ENCODE results near the gene DLG1. TPM values are rescaled to one million over a fixed set of nuclear protein-coding genes. Genes with fewer than 3 reads are reported as not detected.
"Not testable (repeated sequence)": the region's sequence is repeated elsewhere in the genome, so short reads cannot be mapped to it uniquely, and the experiment has no call there.

The DLG1 gene
- total and polyA plus RNA-seq, 12 donors = 20.7 to 97.4 (median 54.0) TPM

DNA sequence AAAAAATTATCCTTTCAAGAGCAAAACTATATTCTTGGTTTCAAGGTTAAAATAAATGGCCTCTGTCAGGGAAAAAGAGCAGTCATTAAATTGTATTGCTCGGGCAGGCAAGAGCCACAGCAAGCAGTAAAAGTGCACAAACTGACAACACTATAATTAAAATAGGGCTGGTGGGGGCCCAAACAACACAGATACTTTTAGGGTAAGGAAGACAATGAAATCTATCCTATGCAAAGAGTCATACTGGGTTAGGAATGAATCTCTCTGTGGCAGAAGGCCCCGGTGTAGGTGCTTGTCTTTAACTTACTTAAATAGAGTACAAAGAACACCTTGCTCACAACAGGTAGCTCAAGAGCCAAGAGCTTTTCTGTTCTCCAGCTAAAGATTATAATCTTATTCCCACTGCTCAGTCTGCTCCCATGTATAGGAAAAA lies 94.7 kb downstream of the DLG1 start:
- ATAC-seq (no peak), DNase-seq (no peak)
- intact Hi-C loops (cut with DNase I) = no loop called here
- no peaks in the 10 kb centered on the region for H3K9me3 ChIP-seq
- 89% methylated on average over 2 of the region's 2 CpGs for WGBS, 2 donors
- H3K27me3 ChIP-seq = no peaks in the 10 kb centered on the region
- no peak overlapping the region for H3K4me3 ChIP-seq
- TF ChIP-seq, protein P1, sequence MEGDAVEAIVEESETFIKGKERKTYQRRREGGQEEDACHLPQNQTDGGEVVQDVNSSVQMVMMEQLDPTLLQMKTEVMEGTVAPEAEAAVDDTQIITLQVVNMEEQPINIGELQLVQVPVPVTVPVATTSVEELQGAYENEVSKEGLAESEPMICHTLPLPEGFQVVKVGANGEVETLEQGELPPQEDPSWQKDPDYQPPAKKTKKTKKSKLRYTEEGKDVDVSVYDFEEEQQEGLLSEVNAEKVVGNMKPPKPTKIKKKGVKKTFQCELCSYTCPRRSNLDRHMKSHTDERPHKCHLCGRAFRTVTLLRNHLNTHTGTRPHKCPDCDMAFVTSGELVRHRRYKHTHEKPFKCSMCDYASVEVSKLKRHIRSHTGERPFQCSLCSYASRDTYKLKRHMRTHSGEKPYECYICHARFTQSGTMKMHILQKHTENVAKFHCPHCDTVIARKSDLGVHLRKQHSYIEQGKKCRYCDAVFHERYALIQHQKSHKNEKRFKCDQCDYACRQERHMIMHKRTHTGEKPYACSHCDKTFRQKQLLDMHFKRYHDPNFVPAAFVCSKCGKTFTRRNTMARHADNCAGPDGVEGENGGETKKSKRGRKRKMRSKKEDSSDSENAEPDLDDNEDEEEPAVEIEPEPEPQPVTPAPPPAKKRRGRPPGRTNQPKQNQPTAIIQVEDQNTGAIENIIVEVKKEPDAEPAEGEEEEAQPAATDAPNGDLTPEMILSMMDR (IDR thresholded peaks at IDR 0.05) = no peak
- H3K36me3 ChIP-seq = no peaks in the 10 kb centered on the region
- H3K27ac ChIP-seq = no peak overlapping the region
- H3K4me1 ChIP-seq = peaks cover 0 to 43% (median 11%) of the 10 kb centered on the region in 9 donors

DNA sequence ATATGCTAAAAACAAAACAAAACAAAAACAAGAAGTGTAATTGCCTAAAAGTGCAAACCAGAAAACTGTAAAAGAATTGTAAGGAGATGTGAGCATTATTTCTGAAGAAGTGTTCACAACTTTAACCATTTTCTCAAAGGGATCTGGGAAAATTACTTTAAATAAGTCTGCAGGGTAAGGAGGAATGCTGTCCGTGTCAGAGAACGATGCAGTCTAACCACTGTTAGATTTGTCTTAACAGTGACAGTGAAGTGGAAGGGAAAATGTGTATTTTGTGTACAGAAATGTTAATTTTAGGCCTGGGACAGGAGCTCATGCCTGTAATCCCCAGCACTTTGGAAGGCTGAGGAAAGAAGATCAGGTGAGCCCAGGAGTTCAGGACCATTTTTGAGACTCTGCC lies 95.7 kb downstream of the DLG1 start:
- no peaks in the 10 kb centered on the region for H3K27me3 ChIP-seq
- intact Hi-C loops (cut with DNase I) = no loop called here
- no peak overlapping the region for H3K27ac ChIP-seq
- TF ChIP-seq, protein P1 (IDR thresholded peaks at IDR 0.05) = no peak
- DNase-seq = no peak
- no peaks in the 10 kb centered on the region for H3K9me3 ChIP-seq
- ATAC-seq = peak in 1 of 8 donors; percentile 15
- no peaks in the 10 kb centered on the region for H3K36me3 ChIP-seq
- peaks cover 0 to 43% (median 11%) of the 10 kb centered on the region in 9 donors for H3K4me1 ChIP-seq
- 77 to 82% methylated on average over 2 of the region's 2 CpGs for WGBS, 2 donors
- H3K4me3 ChIP-seq = no peak overlapping the region

DNA sequence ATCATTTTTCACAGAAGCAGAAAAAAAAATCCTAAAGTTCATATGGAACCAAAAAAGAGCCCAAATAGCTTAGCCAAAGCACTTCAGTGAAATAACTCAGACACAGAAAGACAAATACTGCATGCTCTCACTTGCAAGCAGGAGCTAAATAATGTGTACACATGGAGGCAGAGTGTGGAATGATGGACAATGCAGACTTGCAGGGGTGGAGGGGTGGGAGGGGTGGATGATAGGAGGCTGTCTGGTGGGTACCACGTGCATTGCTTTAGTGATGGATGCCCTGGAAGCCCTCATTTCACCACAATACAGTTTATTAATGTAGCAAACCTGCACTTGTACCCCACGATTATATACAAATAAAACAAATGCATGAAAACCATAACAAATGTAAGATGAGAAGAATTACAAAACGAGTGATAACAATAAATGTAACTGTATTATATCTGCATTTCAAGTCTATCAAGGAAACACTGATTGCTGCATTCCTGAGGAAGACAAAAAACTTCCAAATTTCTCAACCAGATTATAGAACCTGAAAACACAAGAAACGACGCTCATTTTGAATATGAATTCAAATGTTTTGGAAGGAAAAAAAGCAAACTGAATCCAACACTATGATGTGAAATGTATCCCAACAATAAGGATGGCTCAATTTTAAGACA lies 96.5 kb downstream of the DLG1 start:
- intact Hi-C loops (cut with DNase I) = no loop called here
- TF ChIP-seq, protein P1 (IDR thresholded peaks at IDR 0.05) = no peak
- ATAC-seq (peak in 1 of 8 donors; percentile 25), DNase-seq (no peak)
- no peak overlapping the region for H3K4me3 ChIP-seq
- no peaks in the 10 kb centered on the region for H3K36me3 ChIP-seq
- H3K4me1 ChIP-seq = peaks cover 0 to 43% (median 11%) of the 10 kb centered on the region in 9 donors
- no peaks in the 10 kb centered on the region for H3K27me3 ChIP-seq
- 68 to 80% methylated on average over 5 of the region's 5 CpGs for WGBS, 2 donors
- no peak overlapping the region for H3K27ac ChIP-seq
- no peaks in the 10 kb centered on the region for H3K9me3 ChIP-seq

DNA sequence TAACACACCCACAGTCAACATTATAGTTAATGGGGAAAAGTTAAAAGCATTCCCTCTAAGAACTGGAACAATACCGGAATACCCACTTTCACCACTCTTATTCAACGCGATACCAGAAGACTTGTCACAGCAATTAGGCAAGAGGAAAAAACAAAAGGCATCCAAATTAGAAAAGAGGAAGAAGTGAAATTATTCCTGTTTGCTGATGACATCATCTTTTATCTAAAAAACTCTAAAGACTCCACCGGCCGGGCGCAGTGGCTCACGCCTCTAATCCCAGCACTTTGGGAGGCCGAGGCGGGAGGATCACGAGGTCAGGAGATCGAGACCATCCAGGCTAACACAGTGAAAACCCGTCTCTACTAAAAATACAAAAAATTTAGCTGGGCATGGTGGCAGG lies 97.6 kb downstream of the DLG1 start:
- WGBS, 2 donors = 93 to 96% methylated on average over 12 of the region's 12 CpGs
- H3K27ac ChIP-seq; H3K27me3 ChIP-seq; H3K4me3 ChIP-seq; H3K36me3 ChIP-seq; H3K9me3 ChIP-seq; ATAC-seq; DNase-seq; intact Hi-C loops (cut with DNase I): not testable (repeated sequence)
- peaks cover 0 to 43% (median 8%) of the 10 kb centered on the region in 9 donors for H3K4me1 ChIP-seq

DNA sequence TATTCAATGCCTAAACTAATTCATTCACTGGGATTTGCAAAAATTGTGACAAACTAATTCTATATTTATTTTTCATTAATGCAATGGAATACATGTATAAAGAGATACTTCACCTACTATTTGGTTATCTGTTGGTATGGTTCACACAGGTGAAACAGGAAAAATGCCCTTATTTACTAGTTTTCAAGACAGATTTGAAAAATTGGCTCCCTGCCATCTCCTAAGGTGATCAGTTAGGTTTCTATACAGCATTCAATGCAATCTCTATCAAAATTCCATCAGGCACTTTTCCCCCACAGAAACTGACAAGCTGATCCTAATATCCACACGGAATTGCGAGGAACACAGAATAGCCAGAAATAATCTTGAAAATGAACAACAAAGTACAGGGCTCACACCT lies 101.1 kb downstream of the DLG1 start:
- no peak overlapping the region for H3K4me3 ChIP-seq
- no peak for ATAC-seq

More for the DNA sequence above, 101.1 kb downstream of the DLG1 start:
- peaks cover 0 to 14% (median 0%) of the 10 kb centered on the region in 9 donors for H3K4me1 ChIP-seq
- WGBS, 2 donors = 92 to 97% methylated on average over 2 of the region's 2 CpGs
- peaks cover 0 to 19% (median 0%) of the 10 kb centered on the region in 9 donors for H3K36me3 ChIP-seq
- no peaks in the 10 kb centered on the region for H3K27me3 ChIP-seq
- DNase-seq = no peak
- intact Hi-C loops (cut with DNase I) = no loop called here
- TF ChIP-seq, protein P1 (IDR thresholded peaks at IDR 0.05) = no peak
- H3K9me3 ChIP-seq = no peaks in the 10 kb centered on the region
- H3K27ac ChIP-seq = no peak overlapping the region

All from heart right ventricle (tissue), 16 donors.